Skeletal muscle tissue (tissue), 4 donors: ENCODE data around the gene GLTPD2. TPM values are rescaled to one million over a fixed set of nuclear protein-coding genes. Genes with fewer than 3 reads are reported as not detected.
A peak's percentile ranks its signal among the peaks of the same experiment; 100 is the strongest.
"Not testable (repeated sequence)": the region's sequence is repeated elsewhere in the genome, so short reads cannot be mapped to it uniquely, and the experiment has no call there.

Experiments
- H3K27ac ChIP-seq: one replicate; pipeline ENCODE4 v1.7.0; 2013; ENCODE audit warnings: mild to moderate bottlenecking, low read depth, low read length, inconsistent platforms
- H3K27me3 ChIP-seq, 3 donors: one replicate each; pipeline ENCODE4 v1.7.0; 2013; ENCODE audit warnings: low read length in 3 of 3; ENCODE audit not compliant: control insufficient read depth in 3 of 3, insufficient read depth in 3 of 3
- H3K36me3 ChIP-seq, 3 donors: one replicate each; pipeline ENCODE4 v1.7.0; 2013; ENCODE audit warnings: low read length in 3 of 3; ENCODE audit not compliant: control insufficient read depth in 3 of 3, insufficient read depth in 3 of 3
- H3K4me1 ChIP-seq, 3 donors: one replicate each; pipeline ENCODE4 v1.7.0; 2013; ENCODE audit warnings: low read length in 3 of 3, mild to moderate bottlenecking in 3 of 3; ENCODE audit not compliant: control insufficient read depth in 3 of 3, insufficient read depth in 3 of 3
- H3K4me3 ChIP-seq, 3 donors: one replicate each; pipeline ENCODE4 v1.7.0; 2013; ENCODE audit warnings: low read length in 3 of 3
- H3K9ac ChIP-seq, 3 donors: one replicate each; pipeline ENCODE4 v1.7.0; 2013; ENCODE audit warnings: low read length in 3 of 3, mild to moderate bottlenecking in 3 of 3, moderate library complexity in 2 of 3, low read depth in 1 of 3
- H3K9me3 ChIP-seq, 3 donors: one replicate each; pipeline ENCODE4 v1.7.0; 2013; ENCODE audit warnings: low read length in 3 of 3; ENCODE audit not compliant: control insufficient read depth in 3 of 3
- total RNA-seq: library from RNA; depleted of rRNA; stranded (reverse); fragments of >200 nt; gene quantifications from one replicate; pipeline ENCODE4 v1.2.3, GENCODE V29; 2014
- donor health status: Osteomylitis.

GLTPD2 gene
- total RNA-seq, 1 donor from 2014 or later, result not detected

- Histone ChIP-seq H3K9ac (no peak overlapping the region), H3K9me3 (no peaks in the 10 kb centered on the region), H3K4me3 (no peak overlapping the region), H3K27ac (no peak overlapping the region), H3K36me3 (peaks cover 15 to 28% (median 16%) of the 10 kb centered on the region in 3 donors), H3K4me1 (no peaks in the 10 kb centered on the region), H3K27me3 (no peaks in the 10 kb centered on the region)
These were observed 29.5 kb downstream of the GLTPD2 start for GRCh38 chr17:4818276-4818675.

- no peak overlapping the region for H3K4me3 ChIP-seq
- no peak overlapping the region for H3K27ac ChIP-seq
- no peaks in the 10 kb centered on the region for H3K4me1 ChIP-seq
- H3K27me3 ChIP-seq, result no peaks in the 10 kb centered on the region
- peaks cover 0 to 7% (median 2%) of the 10 kb centered on the region in 3 donors for H3K36me3 ChIP-seq
- H3K9ac ChIP-seq, result no peak overlapping the region
- H3K9me3 ChIP-seq, result no peaks in the 10 kb centered on the region
These were observed 34.1 kb downstream of the GLTPD2 start for GRCh38 chr17:4822835-4823234.

- no peaks in the 10 kb centered on the region for H3K4me1 ChIP-seq
- H3K9me3 ChIP-seq, result no peaks in the 10 kb centered on the region
- no peaks in the 10 kb centered on the region for H3K27me3 ChIP-seq
- no peak overlapping the region for H3K9ac ChIP-seq
- no peak overlapping the region for H3K27ac ChIP-seq
- no peak overlapping the region for H3K4me3 ChIP-seq
- peaks cover 0 to 4% (median 2%) of the 10 kb centered on the region in 3 donors for H3K36me3 ChIP-seq
These were observed 34.8 kb downstream of the GLTPD2 start for GRCh38 chr17:4823373-4824089.

GRCh38 chr17:4827399-4827798, 38.6 kb downstream of the GLTPD2 start:
- H3K36me3 ChIP-seq, result peaks cover 0 to 1% (median 0%) of the 10 kb centered on the region in 3 donors
- H3K9ac ChIP-seq, result no peak overlapping the region
- H3K4me3 ChIP-seq, result no peak overlapping the region
- H3K27ac ChIP-seq, result no peak overlapping the region
- no peaks in the 10 kb centered on the region for H3K4me1 ChIP-seq
- no peaks in the 10 kb centered on the region for H3K27me3 ChIP-seq
- H3K9me3 ChIP-seq, result no peaks in the 10 kb centered on the region

- not testable (repeated sequence) for H3K27me3 ChIP-seq, H3K9me3 ChIP-seq, H3K36me3 ChIP-seq
- Histone ChIP-seq H3K27ac (peak overlapping the region; percentile 82), H3K9ac (peak overlapping the region; percentile 77 to 92 (median 83)), H3K4me1 (peaks cover 22 to 34% (median 31%) of the 10 kb centered on the region in 3 donors), H3K4me3 (peak overlapping the region; percentile 87 to 88 (median 88))
These were observed 44.0 kb downstream of the GLTPD2 start for GRCh38 chr17:4832829-4833177.

- H3K9ac ChIP-seq, result peak within 1 kb of the TSS; percentile 79 to 92 (median 83)
- H3K4me3 ChIP-seq, result peak within 1 kb of the TSS; percentile 87 to 88 (median 88)
- H3K4me1 ChIP-seq, result peaks cover 27 to 39% (median 37%) of the 10 kb centered on the region in 3 donors
- peaks cover 0 to 4% (median 0%) of the 10 kb centered on the region in 3 donors for H3K36me3 ChIP-seq
- no peaks in the 10 kb centered on the region for H3K9me3 ChIP-seq
- H3K27ac ChIP-seq, result peak within 1 kb of the TSS; percentile 82
- no peaks in the 10 kb centered on the region for H3K27me3 ChIP-seq
These were observed 44.6 kb downstream of the GLTPD2 start, which contains the start of gene MINK1 for GRCh38 chr17:4833178-4833940. TSS of gene MINK1 (plus strand) at chr17:4833340. CDS start at chr17:4833584, 244 bp downstream.

- Histone ChIP-seq H3K9ac (peak overlapping the region; percentile 79 to 92 (median 83)), H3K4me3 (peak overlapping the region; percentile 87 to 88 (median 88)), H3K4me1 (peaks cover 28 to 41% (median 40%) of the 10 kb centered on the region in 3 donors), H3K27ac (peak overlapping the region; percentile 82), H3K36me3 (peaks cover 0 to 5% (median 0%) of the 10 kb centered on the region in 3 donors), H3K9me3 (no peaks in the 10 kb centered on the region), H3K27me3 (no peaks in the 10 kb centered on the region)
These were observed 45.3 kb downstream of the GLTPD2 start for GRCh38 chr17:4833941-4834680.

- Histone ChIP-seq H3K27ac (peak overlapping the region; percentile 82), H3K9ac (peak overlapping the region; percentile 24 to 92 (median 83)), H3K27me3 (no peaks in the 10 kb centered on the region), H3K4me1 (peaks cover 28 to 41% (median 40%) of the 10 kb centered on the region in 3 donors), H3K4me3 (peak overlapping the region in 1 of 3 donors; percentile 87), H3K9me3 (no peaks in the 10 kb centered on the region), H3K36me3 (peaks cover 0 to 5% (median 0%) of the 10 kb centered on the region in 3 donors)
These were observed 45.9 kb downstream of the GLTPD2 start for GRCh38 chr17:4834681-4835020.

- H3K27ac ChIP-seq, result no peak overlapping the region
- peaks cover 31 to 43% (median 41%) of the 10 kb centered on the region in 3 donors for H3K4me1 ChIP-seq
- peak overlapping the region in 1 of 3 donors; percentile 7 for H3K9ac ChIP-seq
- no peak overlapping the region for H3K4me3 ChIP-seq
- H3K27me3 ChIP-seq, result no peaks in the 10 kb centered on the region
- H3K36me3 ChIP-seq, result peaks cover 0 to 5% (median 0%) of the 10 kb centered on the region in 3 donors
- no peaks in the 10 kb centered on the region for H3K9me3 ChIP-seq
These were observed 47.5 kb downstream of the GLTPD2 start for GRCh38 chr17:4836221-4836620.
